Right ventricle myocardium superior (tissue), 1 donor: ENCODE measurements around the gene CDK2AP2. TPM values are rescaled to one million over a fixed set of nuclear protein-coding genes. Genes with fewer than 3 reads are reported as not detected.
"Not testable (repeated sequence)": the region's sequence is repeated elsewhere in the genome, so short reads cannot be mapped to it uniquely, and the experiment has no call there.

Source experiments
- ATAC-seq: fragments of 200-7000 bp; cut with Tn5 transposase; one replicate; pipeline ENCODE4 v1.9.1; 2020; ENCODE audit warnings: mild to moderate bottlenecking; ENCODE audit not compliant: poor library complexity
- DNase-seq: peaks from one replicate; pipeline ENCODE4 v3.0.0-alpha.2; 2020
- intact Hi-C: fragments of 100-400 bp; cut with DNase I; formaldehyde crosslinking; loops from one replicate; pipeline ENCODE4 v1.11.2; 2022
- total RNA-seq: library from RNA; stranded (reverse); fragmentation: NEBNext Ultra II Directional; extraction: Animal tissue kit (Norgen Biotek cat#: 25700); gene quantifications from one replicate; pipeline ENCODE4 v1.2.1, GENCODE V29; 2021
- donor health status: DM: no; HTN: yes; CAD: no; lungs with severe emphysema.

CDK2AP2 gene
- total RNA-seq, 1 donor from 2014 or later: 57.8 TPM

DNA sequence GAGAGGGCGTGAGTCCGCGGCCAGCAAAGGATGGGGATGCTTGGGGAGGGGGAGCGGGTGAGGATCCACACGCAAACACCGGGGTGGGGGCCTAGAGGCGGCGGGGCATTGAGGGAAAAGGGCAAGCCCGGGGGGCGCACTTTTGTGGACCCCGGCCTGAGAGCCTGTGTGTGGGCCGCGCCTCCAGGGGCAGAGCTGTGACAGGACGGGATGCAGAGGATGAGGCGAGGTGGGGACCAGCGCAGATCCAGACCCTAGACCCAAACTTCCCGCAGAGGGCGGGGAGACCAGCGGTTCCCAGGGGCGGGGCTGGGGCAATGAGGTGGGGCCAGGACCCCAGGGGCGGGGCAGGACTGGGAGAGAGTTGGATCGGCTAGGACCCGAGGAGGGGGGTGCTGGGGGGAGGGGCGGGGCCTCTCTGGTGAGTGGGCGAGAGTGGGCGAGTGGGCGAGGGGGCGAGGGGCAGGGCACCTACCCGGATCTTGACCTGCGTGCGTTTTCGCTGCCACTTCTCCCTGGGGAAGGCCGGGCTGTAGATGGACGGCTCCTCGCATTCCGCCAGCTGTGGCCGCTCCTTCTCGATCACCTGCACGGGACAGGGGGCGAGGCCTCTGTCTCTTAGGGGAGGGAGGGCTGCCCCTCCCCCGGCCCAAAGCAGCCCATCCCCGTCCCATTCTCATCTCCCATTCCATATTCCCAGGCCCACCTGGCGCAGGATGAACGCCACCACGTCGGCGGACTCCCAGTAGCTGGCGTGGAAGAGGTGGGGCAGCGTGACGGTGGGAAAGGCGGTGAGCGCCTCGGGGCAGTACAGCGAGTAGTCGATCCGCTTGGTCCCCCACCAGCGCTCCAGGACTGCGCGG, 13.4 kb downstream of the CDK2AP2 start:
- ATAC-seq (no peak), DNase-seq (no peak)
- intact Hi-C loops: no loop called here

DNA sequence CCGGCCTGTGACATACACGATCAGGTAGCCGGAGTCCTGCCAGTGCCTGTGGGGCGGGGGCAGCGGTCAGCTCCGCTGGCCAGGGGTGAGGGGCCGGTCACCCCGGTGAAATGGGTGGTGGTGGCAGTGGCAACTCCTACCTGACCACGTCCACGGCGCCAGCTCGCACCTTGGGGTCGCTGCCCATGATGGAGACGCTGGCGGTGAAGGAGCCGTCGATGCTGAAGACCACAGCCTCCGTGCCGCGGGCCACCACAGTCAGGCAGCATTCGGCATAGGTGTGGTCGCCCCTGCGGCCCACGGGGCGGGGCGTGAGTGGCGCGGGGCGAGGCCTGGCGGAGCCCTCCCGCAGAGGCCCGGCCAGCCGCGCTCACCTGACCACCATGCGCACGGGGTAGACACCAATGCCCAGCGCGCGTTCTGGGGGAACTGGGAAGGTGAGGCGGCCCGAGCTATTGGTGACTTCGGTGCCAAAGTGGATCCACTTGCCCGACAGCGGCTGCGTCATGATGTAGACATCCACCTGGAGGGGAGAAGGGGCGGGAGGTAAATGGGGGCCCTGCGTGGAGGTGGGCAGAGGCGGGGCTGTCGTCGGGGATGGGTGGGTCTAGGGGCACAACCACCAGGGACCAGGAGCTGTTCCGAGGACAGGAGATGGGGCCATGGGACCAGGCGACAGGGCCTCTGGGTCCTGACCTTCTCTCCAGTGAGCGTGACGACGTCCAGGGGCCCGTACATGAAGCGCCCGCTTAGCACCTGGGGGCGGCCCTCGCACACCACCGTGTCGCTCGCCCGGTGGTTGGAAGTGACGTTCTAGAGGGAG, 14.2 kb downstream of the CDK2AP2 start:
- no peak for DNase-seq
- intact Hi-C loops: no loop called here
- ATAC-seq: no peak

DNA sequence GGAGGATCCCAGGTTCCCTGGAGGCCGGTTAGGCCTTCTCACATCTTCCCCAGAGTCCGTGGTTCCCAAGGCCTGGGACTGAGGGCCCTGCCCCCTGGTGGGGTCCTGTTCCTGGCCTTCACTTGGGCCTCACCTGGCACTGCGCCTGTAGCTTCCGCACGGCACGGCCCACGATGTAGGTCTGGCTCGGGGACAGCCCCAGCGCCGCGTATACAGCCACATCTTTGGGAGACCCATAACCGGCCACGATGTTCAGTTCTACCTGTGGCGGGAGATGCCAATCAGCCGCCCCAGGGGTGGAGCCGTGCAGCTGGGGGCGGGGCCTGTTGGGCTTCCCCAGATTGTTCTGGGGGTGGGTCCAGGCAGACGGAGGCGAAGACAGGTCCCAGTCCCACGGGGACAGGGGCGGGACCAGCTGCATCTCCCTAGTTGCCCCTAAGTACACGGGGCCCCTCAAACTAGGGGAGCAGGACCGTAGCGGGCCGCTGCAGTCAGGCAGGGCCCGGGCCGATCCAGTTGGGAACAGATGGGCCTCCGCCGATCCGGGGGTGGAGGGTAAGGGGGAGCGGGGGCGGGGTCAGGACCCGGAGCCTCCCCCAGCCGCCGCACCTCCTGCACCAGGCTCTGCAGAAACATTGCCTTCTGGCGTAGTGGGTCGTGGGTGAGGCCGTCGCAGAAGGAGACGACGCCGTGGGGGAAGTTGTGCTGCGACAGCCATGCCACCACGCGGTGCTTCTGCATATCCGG, 15.0 kb downstream of the CDK2AP2 start:
- ATAC-seq: no peak
- DNase-seq: no peak
- intact Hi-C loops: no loop called here

DNA sequence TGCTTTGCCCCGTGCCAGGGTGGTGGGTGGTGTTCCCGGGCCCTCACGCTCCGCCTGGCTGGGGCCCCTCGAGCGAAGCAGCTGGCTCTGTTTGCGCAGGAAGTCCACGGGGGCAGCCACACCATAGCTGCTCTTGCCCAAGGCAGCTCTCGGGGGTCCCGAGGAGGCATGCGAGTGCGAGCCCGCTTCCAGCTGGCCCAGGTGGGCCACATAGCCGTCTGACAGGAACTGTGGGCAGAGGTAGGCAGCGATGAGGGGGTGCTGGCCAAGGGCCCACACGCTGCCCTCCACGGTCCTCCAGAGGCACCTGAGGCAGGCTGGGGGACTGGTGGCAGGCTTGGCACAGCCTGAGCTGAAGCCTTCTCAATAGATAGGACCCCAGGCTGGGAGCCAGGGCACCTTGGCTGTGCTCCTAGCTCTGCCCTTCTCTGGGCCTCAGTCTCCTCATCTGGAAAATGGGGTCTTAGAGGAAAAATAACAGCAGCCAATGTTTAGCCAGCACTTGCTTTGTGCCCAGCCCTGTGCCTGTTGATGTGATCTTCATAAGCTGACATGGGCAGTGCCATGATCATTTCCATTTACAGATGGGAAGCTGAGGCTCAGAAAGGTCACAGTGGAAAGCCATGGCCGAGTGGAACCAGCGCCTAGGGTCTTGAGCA, 15.8 kb downstream of the CDK2AP2 start:
- DNase-seq (no peak), ATAC-seq (no peak)
- intact Hi-C loops: no loop called here

DNA sequence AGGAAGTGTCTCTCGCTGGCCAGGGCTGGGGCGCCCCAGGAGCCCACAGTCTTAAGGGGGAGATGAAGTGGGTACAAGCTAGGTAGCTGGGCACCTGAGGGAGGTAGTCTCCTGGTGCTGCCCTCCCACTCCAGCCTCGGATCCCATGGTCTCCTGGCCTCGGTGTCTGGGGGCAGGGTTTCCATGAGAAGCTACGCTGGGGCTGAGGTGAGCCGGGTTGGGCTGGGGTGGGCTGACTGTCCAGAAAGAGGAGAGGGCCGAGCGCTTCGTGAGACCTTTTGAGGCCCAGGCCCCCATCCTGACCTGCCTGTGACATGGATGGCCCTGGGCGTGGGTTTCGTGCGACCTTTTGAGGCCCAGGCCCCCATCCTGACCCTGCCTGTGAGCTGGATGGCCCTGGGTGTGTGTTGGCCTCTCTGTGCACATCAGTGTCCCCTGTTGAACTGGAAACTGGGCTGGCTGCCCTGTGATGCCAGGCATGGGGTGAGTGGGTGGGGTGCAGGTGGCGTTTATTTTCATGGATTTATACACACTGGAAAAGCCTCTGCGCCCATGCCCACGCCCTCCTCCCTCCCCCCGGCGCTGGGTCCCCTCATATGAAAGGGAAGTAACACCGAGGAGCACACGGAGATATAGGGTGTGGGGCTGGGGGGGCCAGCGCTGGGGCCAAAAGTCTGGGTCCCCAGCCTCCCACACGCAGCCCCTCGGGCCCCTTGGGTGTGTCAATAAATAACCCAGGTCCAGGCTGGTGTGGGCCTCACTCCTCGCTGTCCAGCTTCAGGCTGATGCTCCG, 16.5 kb downstream of the CDK2AP2 start:
- no peak for DNase-seq
- intact Hi-C loops: no loop called here
- no peak for ATAC-seq

DNA sequence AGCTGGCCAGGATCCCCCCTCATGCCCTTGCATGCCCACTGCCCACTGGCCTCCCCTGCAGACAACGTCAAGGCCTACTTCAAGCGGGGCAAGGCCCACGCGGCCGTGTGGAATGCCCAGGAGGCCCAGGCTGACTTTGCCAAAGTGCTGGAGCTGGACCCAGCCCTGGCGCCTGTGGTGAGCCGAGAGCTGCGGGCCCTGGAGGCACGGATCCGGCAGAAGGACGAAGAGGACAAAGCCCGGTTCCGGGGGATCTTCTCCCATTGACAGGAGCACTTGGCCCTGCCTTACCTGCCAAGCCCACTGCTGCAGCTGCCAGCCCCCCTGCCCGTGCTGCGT, 17.3 kb downstream of the CDK2AP2 start:
- DNase-seq (peak; percentile 42), ATAC-seq (no peak)
- intact Hi-C loops: no loop called here

DNA sequence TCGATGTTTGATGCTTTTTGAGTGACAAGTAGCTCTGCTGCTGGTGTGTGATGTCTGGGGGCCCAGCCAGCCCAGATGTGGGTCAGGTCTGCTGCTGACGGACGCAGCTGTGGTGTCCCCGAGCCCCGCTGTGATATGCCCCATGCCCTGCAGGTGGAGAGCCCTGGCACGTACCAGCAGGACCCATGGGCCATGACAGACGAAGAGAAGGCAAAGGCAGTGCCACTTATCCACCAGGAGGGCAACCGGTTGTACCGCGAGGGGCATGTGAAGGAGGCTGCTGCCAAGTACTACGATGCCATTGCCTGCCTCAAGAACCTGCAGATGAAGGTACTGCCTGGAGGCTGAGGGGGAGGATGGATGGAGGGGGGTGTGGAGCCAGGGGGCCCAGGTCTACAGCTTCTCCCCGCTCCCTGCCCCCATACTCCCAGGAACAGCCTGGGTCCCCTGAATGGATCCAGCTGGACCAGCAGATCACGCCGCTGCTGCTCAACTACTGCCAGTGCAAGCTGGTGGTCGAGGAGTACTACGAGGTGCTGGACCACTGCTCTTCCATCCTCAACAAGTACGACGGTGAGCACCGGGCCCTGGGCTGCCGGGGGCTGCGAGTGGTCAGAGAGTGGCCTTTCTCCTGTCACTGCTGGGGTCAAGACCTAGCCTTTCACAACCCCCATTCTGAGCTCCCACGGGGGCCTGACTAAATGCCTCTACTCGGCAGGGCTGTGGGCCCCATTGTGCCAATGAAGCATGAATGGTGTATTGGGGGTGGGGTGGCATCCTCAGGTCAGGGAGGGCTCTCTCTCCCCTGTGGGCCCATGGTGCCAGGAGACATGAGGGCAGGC, 17.9 kb downstream of the CDK2AP2 start:
- no peak for ATAC-seq

DNA sequence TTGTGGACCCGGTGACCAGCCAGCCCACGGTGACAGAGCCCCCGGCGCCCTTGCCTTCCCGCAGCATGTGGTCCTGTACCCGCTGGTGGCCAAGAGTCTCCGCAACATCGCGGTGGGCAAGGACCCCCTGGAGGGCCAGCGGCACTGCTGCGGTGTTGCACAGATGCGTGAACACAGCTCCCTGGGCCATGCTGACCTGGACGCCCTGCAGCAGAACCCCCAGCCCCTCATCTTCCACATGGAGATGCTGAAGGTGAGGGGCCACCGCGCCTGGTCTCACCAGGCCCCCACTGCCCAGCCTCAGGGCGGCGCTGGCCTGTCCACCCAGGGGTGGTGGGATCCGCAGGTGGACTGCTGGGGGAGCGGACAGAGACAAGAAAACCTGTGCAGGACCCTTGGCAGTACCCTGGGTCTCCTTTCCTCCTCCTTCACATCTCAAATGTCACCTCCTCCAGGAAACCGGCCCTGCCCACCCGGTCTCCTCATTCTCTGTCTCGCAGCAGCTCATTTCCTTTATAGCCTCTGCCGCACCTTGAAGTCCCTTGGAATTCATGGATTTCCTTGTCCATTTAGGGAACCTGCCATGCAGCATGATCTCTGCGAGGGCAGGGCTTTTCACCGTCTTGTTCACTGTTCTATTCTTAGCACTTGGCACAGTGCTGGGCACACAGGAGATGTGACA, 18.6 kb downstream of the CDK2AP2 start:
- DNase-seq (no peak), ATAC-seq (no peak)
- intact Hi-C loops: no loop called here

More for the DNA sequence above, 17.9 kb downstream of the CDK2AP2 start:
- no peak for DNase-seq
- intact Hi-C loops: no loop called here

DNA sequence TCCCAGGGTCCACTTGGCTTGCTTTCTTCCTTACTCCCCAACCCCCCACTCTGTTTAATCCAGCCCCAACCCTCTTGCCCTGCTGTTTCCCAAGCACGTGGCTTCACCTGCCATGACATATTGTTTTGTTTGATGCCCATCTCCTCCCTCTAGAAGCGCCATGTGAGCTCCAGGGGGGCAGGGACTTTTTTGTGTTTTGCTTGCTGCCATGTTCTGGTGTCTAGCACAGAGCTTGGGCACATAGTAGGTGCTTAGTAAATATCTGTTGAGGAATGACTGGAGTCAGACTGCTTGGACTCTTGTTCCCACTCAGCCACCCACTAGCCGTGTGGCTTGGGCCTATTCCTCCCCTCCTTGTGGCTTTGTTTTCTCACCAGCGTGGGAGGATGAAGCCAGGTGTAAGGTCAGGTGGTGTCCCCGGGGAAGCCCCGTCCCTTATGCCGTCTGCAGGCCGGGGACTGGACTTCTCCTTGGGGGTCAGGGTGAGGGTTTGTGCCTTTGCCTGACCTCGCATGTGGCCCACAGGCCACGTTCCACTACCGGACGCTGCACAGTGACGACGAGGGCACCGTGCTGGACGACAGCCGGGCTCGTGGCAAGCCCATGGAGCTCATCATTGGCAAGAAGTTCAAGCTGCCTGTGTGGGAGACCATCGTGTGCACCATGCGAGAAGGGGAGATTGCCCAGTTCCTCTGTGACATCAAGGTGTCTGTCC, 21.3 kb downstream of the CDK2AP2 start:
- no peak for ATAC-seq
- intact Hi-C loops: no loop called here
- no peak for DNase-seq

DNA sequence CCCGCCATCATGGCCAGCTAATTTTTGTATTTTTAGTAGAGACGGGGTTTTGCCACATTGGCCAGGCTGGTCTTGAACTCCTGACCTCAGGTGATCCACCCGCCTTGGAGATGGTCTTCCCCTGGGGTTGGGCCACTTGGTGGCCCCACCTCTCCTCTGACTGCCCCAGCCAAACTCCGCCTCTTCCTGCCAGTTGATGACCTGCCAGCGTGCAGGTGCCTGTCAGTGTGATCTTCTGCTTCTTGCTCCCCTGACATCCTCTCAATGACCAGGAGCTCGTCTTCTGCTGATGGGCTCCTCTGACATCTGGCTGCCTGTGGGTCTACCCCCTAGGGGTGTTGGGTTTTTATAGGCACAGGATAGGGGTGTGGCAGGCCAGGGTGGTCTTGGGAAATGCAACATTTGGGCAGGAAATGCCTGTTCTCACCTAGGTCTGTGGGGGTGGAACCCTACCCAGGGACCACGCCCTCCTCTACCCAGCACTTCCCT, 22.0 kb downstream of the CDK2AP2 start:
- DNase-seq, ATAC-seq, intact Hi-C loops: not testable (repeated sequence)

DNA sequence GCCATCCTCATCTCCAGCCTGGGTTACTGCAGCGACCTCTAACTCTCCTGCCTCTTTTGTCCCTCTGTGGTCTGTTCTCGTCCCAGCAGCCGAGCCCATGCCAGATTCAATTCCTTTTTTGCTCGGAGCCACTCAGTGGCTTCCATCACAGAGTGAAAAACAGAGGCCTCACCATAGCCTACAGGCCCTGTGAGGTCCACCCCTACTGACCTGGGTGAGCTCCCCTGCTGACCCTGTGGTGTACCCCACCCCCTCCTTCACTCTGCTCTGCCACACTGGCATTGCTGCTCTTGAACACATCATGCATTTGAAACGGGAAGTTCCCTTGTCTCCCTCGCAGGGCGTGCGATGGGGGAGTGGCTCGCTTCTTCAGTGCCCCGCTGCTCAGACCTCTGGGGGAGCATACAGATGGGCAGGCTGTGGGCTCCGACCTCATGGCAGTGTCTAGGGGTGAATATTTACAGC, 23.1 kb downstream of the CDK2AP2 start:
- ATAC-seq (no peak), DNase-seq (peak; percentile 49)
- intact Hi-C loops: no loop called here

DNA sequence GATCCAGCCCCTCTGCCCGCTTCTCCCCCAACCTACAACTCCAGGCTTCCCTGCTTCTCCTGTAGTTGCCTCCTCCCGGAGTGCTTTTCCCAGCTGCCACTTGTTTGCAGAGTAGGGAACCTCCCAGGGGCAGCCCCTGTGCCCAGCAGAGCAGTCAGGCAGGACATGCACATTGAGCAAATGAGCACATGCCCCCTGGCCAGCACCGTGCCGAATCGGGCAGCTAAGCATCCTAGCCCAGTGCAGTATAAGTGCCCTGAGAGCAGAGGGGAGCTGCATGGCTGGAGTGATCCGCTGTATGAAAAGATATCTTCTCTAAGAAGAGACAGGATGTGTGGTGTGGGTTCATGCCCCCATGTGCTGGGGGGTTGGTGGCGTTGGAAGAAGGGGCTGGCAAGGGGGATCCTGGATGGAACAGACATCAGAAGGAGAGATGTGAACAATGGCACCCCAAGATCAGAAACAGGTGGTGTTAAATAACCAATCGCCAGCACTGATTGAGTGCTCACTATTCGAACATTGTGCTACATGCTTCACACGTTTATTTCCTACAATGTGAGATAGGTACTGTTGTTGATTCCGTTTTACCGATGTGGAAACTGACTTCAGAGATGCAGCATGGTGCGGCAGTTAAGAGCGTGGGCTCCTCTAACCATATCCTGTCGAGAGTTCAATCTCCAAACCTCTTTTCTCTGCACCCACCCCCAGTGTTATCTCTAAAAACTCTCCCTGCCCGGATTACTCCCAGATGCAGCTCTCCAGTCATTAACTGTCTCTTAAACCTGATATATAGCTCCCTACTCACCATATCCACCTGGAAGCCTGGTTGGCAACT, 23.9 kb downstream of the CDK2AP2 start:
- DNase-seq: no peak
- intact Hi-C loops: no loop called here
- ATAC-seq: no peak

DNA sequence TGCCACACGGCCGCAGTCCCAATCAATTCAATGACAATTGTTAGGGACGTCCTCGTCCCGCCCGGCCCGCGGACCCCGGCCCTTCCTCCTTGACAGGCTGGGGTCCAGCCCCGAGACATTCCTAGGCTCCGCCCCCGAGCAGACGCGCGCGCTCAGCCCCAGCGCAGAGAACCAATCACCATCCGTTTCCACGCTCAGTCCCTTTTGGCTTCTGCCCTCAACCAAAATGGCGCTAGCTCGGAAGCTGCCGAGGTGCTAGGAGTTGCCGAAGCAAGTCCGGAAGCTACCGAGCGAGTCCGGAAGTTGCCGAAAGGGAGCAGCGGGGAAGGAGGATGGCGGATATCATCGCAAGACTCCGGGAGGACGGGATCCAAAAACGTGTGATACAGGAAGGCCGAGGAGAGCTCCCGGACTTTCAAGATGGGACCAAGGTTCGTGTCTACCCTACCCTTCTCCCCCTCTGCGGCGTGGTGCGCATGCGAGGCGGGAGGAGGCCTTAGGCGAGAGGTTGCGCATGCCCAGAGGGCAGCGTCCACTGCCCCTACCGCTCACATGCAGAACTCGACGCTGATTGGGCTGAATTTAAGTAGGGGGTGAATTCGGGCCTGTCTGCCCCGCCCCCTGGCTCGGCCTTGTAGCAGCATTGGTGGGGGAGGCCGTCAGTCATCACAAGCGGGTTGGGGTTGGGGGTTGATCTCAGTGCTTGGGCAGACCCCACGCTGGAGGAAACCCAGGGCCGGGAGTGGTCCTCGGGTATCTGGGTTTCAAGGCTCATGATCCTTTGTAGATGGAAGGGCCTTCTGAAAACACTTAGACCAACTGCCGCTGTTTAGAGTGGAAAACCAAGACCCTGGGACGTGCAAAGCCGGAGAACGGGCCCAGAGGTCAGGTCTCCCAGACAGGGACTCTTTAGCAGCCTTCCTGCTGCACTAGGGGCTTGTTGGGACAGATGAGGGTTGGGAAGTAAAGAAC, 24.8 kb downstream of the CDK2AP2 start, which contains the start of gene AIP:
Gene AIP (plus strand): TSS at position 200 of the 972 bp plus-strand sequence. CDS start 133 bp downstream, at position 333.
- ATAC-seq: peak; percentile 99
- intact Hi-C loops: no loop called here
- peak; percentile 98 for DNase-seq
